ENCODE data around the gene EIF4E2. TPM values are rescaled to one million over a fixed set of nuclear protein-coding genes. Genes with fewer than 3 reads are reported as not detected.
A peak's percentile ranks its signal among the peaks of the same experiment; 100 is the strongest.
"Not testable (repeated sequence)": the region's sequence is repeated elsewhere in the genome, so short reads cannot be mapped to it uniquely, and the experiment has no call there.

The EIF4E2 gene
- total and polyA plus RNA-seq, 8 donors = 17.8 to 33.0 (median 26.8) TPM

GRCh38 chr2:232567721-232568120 is 17.2 kb downstream of the EIF4E2 start:
- ATAC-seq (no peak), DNase-seq (no peak), FAIRE-seq (no peak)
- Histone ChIP-seq H3K9me3 (no peaks in the 10 kb centered on the region), H3K27ac (no peak overlapping the region), H3K36me3 (peaks cover 14 to 48% (median 38%) of the 10 kb centered on the region in 3 donors), H3K4me1 (peaks cover 0 to 2% (median 0%) of the 10 kb centered on the region in 3 donors), H3K4me3 (no peak overlapping the region), H3K27me3 (no peaks in the 10 kb centered on the region)
- TF ChIP-seq, protein P1, sequence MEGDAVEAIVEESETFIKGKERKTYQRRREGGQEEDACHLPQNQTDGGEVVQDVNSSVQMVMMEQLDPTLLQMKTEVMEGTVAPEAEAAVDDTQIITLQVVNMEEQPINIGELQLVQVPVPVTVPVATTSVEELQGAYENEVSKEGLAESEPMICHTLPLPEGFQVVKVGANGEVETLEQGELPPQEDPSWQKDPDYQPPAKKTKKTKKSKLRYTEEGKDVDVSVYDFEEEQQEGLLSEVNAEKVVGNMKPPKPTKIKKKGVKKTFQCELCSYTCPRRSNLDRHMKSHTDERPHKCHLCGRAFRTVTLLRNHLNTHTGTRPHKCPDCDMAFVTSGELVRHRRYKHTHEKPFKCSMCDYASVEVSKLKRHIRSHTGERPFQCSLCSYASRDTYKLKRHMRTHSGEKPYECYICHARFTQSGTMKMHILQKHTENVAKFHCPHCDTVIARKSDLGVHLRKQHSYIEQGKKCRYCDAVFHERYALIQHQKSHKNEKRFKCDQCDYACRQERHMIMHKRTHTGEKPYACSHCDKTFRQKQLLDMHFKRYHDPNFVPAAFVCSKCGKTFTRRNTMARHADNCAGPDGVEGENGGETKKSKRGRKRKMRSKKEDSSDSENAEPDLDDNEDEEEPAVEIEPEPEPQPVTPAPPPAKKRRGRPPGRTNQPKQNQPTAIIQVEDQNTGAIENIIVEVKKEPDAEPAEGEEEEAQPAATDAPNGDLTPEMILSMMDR (IDR thresholded peaks at IDR 0.05) = no peak
- intact Hi-C loops (cut with DNase I) = no loop called here

DNA sequence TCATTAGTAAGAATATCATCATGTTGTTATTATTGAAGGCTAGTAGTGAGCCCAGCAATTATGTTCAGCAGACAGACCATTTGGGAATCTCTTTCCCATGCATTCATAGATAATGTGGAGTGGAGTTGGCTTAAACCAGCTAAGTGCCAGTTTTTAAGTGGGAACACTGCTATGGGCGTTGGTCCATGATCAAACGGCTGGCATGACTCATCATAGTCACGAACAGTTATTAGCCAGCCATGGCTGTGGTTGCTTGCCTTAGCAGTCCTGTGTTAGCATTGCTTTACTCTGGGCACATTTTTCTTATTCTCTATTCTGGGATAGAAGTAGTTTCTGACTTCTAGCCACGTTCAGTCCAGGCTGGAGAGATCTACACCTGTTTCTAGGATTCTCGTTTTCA is 17.7 kb downstream of the EIF4E2 start:
- FAIRE-seq (no peak), ATAC-seq (peak in 1 of 4 donors; percentile 28), DNase-seq (no peak)
- WGBS, 2 donors = 78 to 85% methylated on average over 5 of the region's 5 CpGs
- H3K9me3 ChIP-seq = no peaks in the 10 kb centered on the region
- peaks cover 14 to 48% (median 38%) of the 10 kb centered on the region in 3 donors for H3K36me3 ChIP-seq
- intact Hi-C loops (cut with DNase I) = no loop called here
- H3K4me1 ChIP-seq = peaks cover 0 to 5% (median 1%) of the 10 kb centered on the region in 3 donors
- no peaks in the 10 kb centered on the region for H3K27me3 ChIP-seq
- TF ChIP-seq, protein P1 (IDR thresholded peaks at IDR 0.05) = no peak
- no peak overlapping the region for H3K4me3 ChIP-seq
- H3K27ac ChIP-seq = no peak overlapping the region

DNA sequence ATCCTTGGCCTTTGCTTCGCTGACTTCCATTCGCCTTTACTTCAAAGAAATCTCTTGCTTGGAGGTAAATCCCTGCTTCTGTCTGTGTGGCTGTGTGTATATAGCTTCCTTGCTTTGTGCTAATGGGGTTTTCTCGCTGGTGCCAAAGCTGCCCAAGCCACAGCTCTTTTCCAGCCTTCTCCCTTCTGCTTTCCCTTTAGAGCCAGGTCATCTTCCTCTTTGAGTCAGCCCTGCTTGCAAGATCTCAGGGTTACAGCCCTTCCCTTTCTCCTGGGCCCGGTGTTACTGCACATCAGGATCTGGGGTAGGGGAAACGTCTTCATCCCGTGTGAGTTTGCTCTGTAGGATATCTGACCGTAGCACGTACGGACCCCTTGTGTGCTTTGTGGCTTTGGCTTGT is 19.1 kb downstream of the EIF4E2 start:
- Histone ChIP-seq H3K27me3 (no peaks in the 10 kb centered on the region), H3K36me3 (peaks cover 14 to 42% (median 34%) of the 10 kb centered on the region in 3 donors), H3K4me1 (peaks cover 0 to 5% (median 4%) of the 10 kb centered on the region in 3 donors), H3K27ac (no peak overlapping the region), H3K4me3 (no peak overlapping the region), H3K9me3 (no peaks in the 10 kb centered on the region)
- TF ChIP-seq, protein P1 (IDR thresholded peaks at IDR 0.05) = no peak
- ATAC-seq (no peak), DNase-seq (no peak), FAIRE-seq (no peak)
- intact Hi-C loops (cut with DNase I) = no loop called here
- 93 to 96% methylated on average over 9 of the region's 9 CpGs for WGBS, 2 donors

DNA sequence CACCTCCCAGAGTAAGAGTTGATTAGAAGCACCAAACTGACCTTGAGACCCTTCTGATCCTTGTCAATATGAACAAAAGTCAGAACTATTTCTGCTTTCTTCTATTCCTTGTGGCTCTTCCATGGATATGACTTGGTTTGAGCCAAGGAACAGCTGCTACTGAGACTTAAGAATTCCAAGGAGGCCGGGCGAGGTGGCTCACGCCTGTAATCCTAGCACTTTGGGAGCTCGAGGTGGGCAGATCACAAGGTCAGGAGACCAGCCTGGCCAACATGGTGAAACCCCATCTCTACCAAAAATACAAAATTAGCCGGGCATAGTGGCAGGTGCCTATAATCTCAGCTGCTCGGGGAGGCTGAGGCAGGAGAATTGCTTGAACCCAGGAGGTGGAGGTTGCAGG is 20.0 kb downstream of the EIF4E2 start:
- H3K4me3 ChIP-seq; DNase-seq; ATAC-seq; FAIRE-seq; H3K4me1 ChIP-seq; H3K27me3 ChIP-seq; H3K9me3 ChIP-seq; intact Hi-C loops (cut with DNase I): not testable (repeated sequence)
- 92 to 97% methylated on average over 6 of the region's 6 CpGs for WGBS, 2 donors
- Histone ChIP-seq H3K36me3 (peaks cover 14 to 33% (median 30%) of the 10 kb centered on the region in 3 donors), H3K27ac (peak overlapping the region in 2 of 4 donors; percentile 21 to 41)

GRCh38 chr2:232571026-232571474 is 20.6 kb downstream of the EIF4E2 start:
- FAIRE-seq (no peak), DNase-seq (no peak), ATAC-seq (peak; percentile 50 to 84 (median 59))
- 68 to 76% methylated on average over 7 of the region's 7 CpGs for WGBS, 2 donors
- Histone ChIP-seq H3K27me3 (no peaks in the 10 kb centered on the region), H3K4me3 (no peak overlapping the region), H3K36me3 (peaks cover 14 to 30% (median 27%) of the 10 kb centered on the region in 3 donors), H3K4me1 (peaks cover 0 to 5% (median 4%) of the 10 kb centered on the region in 3 donors), H3K9me3 (no peaks in the 10 kb centered on the region), H3K27ac (peak overlapping the region in 2 of 4 donors; percentile 21 to 41)
- intact Hi-C loops (cut with DNase I) = no loop called here
- TF ChIP-seq, protein P1 (IDR thresholded peaks at IDR 0.05) = no peak

Data from pancreas (tissue), 10 donors.